Mucosa of descending colon (tissue), 3 donors: ENCODE results near the gene CKAP2L. TPM values are rescaled to one million over a fixed set of nuclear protein-coding genes. Genes with fewer than 3 reads are reported as not detected.

Source experiments
- ATAC-seq: fragments of 200-7000 bp; cut with Tn5 transposase; one replicate; pipeline ENCODE4 v1.9.1; 2020; ENCODE audit warnings: mild to moderate bottlenecking, moderate library complexity
- DNase-seq, 3 donors: peaks; one replicate each; pipeline ENCODE4 v3.0.0-alpha.2; 2020
- H3K36me3 ChIP-seq: fragments of 200-600 bp; one replicate; pipeline ENCODE4 v1.8.0; 2021; ENCODE audit warnings: low read depth, mild to moderate bottlenecking
- H3K4me1 ChIP-seq: fragments of 200-600 bp; one replicate; pipeline ENCODE4 v1.8.0; 2021; ENCODE audit warnings: low read depth, mild to moderate bottlenecking
- H3K4me3 ChIP-seq: fragments of 200-600 bp; one replicate; pipeline ENCODE4 v1.8.0; 2021; ENCODE audit warnings: mild to moderate bottlenecking
- H3K9me3 ChIP-seq: fragments of 200-600 bp; one replicate; pipeline ENCODE4 v1.8.0; 2021; ENCODE audit warnings: mild to moderate bottlenecking
- intact Hi-C, 2 donors: fragments of 100-400 bp; cut with DNase I in 1 of 2; cut with micrococcal nuclease in 1 of 2; formaldehyde crosslinking; loops; one replicate each; pipeline versions ENCODE4 v1.11.0 to v1.11.1; 2022; cut with DNase I, micrococcal nuclease
- total RNA-seq, 3 donors: library from RNA; stranded (reverse); fragmentation: NEBNext Ultra II Directional in 2 of 3; extraction: Animal tissue kit (Norgen Biotek cat#: 25700) in 2 of 3; gene quantifications; one replicate each; pipeline versions ENCODE4 v1.2.1 to v1.2.4, GENCODE V29; 2021 to 2023
- TF ChIP-seq, protein P1 (sequence below): fragments of 200-600 bp; IDR thresholded peaks from one replicate; pipeline ENCODE4 v1.8.0; 2022; ENCODE audit warnings: antibody characterized with exemption, mild to moderate bottlenecking
- donor health status: DM: no; HTN: no; CAD: no; lungs with moderate emphysema.
- donor health status: DM: no; HTN: no; CAD: no.
- donor health status: DM: no; HTN: yes; CAD: no.

The CKAP2L gene
- total RNA-seq, 3 donors from 2014 or later: 1.2 to 9.5 (median 2.8) TPM

DNA sequence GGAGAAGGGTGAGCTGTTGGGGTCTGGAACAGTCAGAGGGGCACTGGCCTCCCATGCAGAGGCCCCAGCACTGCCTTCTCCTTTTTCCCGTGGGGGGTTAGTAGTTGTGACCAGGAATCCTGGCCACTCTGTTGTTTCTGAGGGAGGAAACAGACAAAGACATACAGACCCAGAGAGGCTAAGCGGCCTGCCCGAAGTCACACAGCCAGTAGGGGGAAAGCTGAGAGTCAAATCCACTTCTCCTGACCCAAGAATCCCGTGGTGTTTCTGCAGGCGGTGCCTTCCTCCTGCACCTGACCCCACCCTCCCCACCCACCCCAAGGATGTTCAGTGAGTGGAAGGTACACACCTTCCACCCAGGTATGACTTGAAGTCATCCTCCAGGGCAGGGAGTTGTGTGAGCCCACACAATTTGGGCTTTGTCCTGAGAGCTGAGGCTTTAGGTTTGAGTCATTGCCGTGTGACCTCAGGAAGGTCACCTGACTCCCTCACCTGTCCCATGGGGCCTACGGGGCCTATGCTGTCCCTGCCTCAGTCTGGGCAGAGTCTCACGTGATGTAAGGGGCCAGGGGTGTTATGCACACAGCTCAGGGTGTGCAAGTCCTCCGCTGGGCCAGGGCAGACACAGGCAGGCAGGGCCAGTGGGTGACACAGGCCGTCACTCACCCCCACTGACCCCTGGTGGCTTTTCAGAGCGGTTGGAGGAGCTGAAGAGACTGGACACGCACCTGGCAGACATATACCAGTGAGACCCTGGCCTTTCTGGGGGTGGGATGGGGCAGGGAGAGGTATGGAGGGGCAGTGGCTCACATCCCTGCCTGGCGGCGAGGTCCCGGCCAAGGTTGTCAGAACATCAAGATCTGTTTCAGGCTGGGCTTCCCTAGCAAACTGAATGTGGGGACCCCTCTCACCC, 38.6 kb downstream of the CKAP2L start:
- DNase-seq (no peak), ATAC-seq (peak; percentile 4)
- no peak overlapping the region for H3K4me3 ChIP-seq
- intact Hi-C loops: loop anchor here (5.0 to 10.0 kb wide), 2 partner anchors 101 to 128 kb away; no protein-coding TSS in a partner anchor
- H3K9me3 ChIP-seq: no peaks in the 10 kb centered on the region
- no peaks in the 10 kb centered on the region for H3K36me3 ChIP-seq
- H3K4me1 ChIP-seq: no peaks in the 10 kb centered on the region
- TF ChIP-seq, protein P1, sequence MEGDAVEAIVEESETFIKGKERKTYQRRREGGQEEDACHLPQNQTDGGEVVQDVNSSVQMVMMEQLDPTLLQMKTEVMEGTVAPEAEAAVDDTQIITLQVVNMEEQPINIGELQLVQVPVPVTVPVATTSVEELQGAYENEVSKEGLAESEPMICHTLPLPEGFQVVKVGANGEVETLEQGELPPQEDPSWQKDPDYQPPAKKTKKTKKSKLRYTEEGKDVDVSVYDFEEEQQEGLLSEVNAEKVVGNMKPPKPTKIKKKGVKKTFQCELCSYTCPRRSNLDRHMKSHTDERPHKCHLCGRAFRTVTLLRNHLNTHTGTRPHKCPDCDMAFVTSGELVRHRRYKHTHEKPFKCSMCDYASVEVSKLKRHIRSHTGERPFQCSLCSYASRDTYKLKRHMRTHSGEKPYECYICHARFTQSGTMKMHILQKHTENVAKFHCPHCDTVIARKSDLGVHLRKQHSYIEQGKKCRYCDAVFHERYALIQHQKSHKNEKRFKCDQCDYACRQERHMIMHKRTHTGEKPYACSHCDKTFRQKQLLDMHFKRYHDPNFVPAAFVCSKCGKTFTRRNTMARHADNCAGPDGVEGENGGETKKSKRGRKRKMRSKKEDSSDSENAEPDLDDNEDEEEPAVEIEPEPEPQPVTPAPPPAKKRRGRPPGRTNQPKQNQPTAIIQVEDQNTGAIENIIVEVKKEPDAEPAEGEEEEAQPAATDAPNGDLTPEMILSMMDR: no peak

DNA sequence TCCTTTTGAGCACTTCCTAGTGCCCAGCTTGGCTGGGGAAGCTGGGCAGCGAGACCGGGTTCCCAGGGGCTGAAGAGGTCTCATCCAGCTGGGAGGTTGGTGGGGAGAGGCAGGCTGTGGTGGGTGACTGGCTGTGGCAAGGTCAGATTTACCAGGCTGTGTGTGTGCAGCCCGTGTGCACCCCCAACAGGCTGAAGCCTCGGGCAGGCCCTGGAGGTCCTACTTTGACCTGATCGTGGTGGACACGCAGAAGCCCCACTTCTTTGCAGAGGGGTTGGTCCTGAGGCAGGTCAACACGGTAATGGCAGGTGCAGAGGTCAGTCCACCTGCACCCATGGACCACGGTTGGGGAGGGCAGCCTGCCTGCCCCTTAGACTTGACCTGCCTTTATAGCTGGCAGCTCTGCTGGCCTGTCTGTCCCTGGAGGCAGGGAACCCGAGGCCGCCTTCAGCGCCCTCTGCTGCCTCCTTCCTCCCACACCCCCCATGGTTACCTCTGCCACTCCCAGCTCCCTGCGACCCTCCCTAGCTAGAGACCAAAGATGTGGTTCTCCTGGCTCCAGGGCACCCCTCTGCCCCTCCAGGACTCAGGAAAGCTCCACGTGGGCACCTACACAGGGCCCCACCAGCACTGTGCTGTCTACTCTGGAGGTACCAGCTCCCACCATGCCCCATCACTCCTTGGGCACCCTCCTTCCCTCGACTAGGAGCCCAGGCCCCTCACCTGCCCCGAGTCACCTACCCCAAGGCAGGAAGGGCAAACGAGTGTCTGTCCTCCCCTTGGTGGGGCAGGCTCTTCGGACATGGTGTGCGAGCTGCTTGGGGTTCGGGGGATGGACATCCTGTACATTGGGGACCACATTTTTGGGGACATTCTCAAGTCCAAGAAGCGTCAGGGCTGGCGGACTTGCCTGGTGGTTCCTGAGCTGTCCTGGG, 39.6 kb downstream of the CKAP2L start:
- Histone ChIP-seq H3K36me3 (no peaks in the 10 kb centered on the region), H3K9me3 (no peaks in the 10 kb centered on the region), H3K4me1 (no peaks in the 10 kb centered on the region), H3K4me3 (no peak overlapping the region)
- DNase-seq: no peak
- intact Hi-C loops: loop anchor here (5.0 to 10.0 kb wide), 2 partner anchors 100 to 128 kb away; no protein-coding TSS in a partner anchor
- TF ChIP-seq, protein P1: no peak
- ATAC-seq: peak; percentile 12

DNA sequence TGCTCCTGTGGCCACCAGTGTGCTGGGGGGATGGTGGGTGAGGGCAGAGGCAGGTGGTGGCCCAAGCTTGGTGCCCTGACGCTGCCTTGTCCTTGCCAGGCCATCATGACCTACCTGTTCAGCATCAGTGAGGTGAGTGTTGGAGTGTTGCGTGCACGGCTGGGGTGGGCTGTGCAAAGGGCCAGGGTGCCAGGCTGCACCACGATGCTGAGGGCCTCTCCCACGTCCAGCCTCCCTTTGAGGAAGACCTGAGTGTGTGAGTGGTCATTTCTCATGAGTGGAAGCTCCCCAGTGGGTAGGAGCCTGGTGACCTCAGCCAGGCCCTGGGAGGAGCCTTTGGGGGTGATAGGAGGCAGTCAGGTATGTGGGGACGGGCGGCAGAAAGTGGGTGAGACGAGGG, 40.4 kb downstream of the CKAP2L start:
- no peak for ATAC-seq
- Histone ChIP-seq H3K4me3 (no peak overlapping the region), H3K4me1 (no peaks in the 10 kb centered on the region), H3K36me3 (no peaks in the 10 kb centered on the region), H3K9me3 (no peaks in the 10 kb centered on the region)
- intact Hi-C loops: loop anchor here (10.0 kb wide), 1 partner anchor 99 kb away; no protein-coding TSS in a partner anchor
- TF ChIP-seq, protein P1: no peak
- DNase-seq: no peak

DNA sequence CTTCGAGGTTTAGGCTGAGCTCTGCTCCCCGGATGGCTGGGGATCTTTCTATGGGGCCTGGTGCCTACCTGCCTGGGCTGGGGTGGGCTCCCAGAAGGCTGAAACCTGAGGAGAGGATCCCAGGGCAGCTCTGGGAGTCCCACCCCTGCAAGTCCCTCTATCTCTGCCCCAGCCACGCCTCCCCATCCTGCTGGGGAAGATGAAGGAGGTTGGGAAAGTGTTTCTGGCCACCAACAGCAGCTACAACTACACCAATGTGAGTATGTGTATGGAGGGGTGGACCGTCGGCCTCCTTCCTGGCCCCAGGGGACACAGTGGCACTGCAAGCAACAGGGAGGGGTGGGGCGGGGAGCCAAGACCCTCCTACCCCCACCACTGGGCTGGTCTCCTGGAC, 40.9 kb downstream of the CKAP2L start:
- intact Hi-C loops: loop anchor here (10.0 kb wide), 1 partner anchor 99 kb away; no protein-coding TSS in a partner anchor
- H3K4me3 ChIP-seq: no peak overlapping the region
- H3K4me1 ChIP-seq: no peaks in the 10 kb centered on the region
- H3K9me3 ChIP-seq: no peaks in the 10 kb centered on the region
- DNase-seq: no peak
- TF ChIP-seq, protein P1: no peak
- no peaks in the 10 kb centered on the region for H3K36me3 ChIP-seq
- ATAC-seq: no peak

DNA sequence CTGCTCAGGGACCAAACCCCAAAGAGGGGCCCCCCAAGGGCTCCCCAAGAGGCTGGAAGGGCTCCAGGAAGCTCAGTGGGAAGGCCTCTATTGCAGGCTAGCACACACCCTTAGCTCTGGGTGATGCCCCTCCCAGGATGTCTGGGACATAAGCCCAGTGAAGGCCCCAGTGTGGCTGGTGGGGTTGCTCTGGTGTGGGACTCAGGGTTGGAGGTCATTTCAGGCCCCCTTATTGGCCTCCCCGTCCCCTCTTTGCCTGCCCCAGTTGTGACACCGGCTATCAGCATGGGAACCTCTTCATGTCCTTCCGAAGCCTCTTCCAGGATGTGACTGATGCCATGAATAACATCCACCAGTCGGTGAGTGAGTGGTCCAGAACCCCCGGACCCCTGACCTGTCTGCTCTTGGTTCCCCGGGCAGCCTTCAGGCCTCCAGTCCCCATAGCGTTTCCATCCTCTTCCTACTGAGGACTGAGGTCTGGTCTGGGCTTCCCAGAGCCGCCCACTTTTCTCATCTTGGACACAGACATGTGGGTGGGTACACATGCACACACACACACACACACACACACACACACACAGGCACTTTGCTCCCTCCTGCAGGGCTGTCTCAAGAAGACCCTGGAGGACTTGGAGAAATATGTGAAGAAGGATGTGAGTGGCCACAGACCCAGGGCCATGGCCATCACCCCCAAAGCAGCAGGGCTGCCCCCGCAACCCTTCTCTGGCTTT, 41.4 kb downstream of the CKAP2L start:
- Histone ChIP-seq H3K36me3 (no peaks in the 10 kb centered on the region), H3K4me3 (no peak overlapping the region), H3K4me1 (no peaks in the 10 kb centered on the region), H3K9me3 (no peaks in the 10 kb centered on the region)
- intact Hi-C loops: loop anchor here (10.0 kb wide), 1 partner anchor 98 kb away; no protein-coding TSS in a partner anchor
- TF ChIP-seq, protein P1: no peak
- ATAC-seq (no peak), DNase-seq (no peak)
